Measurements from ENCODE around the gene LINC00305.

LINC00305 gene

GRCh38 chr18:64082054-64082453, 66.8 kb downstream of the LINC00305 start:
- H3K4me3 ChIP-seq (ENCODE audit: low read depth, low read length), result no peak overlapping the region
- no peak for DNase-seq (ENCODE audit: low read depth, low spot score)
- TF ChIP-seq CTCF (IDR thresholded peaks at IDR 0.05; ENCODE audit: insufficient read depth, low read length, missing control alignments), result no peak
- ChIA-PET CTCF (no interaction called here), POLR2A (no interaction called here)

GRCh38 chr18:64073971-64074370, 74.9 kb downstream of the LINC00305 start:
- ChIA-PET POLR2A (no interaction called here), CTCF (no interaction called here)
- no peak overlapping the region for H3K4me3 ChIP-seq (ENCODE audit: low read depth, low read length)
- no peak for TF ChIP-seq CTCF (IDR thresholded peaks at IDR 0.05; ENCODE audit: insufficient read depth, low read length, missing control alignments)
- DNase-seq (ENCODE audit: low read depth, low spot score), result no peak

- no peak for TF ChIP-seq CTCF (IDR thresholded peaks at IDR 0.05; ENCODE audit: insufficient read depth, low read length, missing control alignments)
- no peak for DNase-seq (ENCODE audit: low read depth, low spot score)
- no peak overlapping the region for H3K4me3 ChIP-seq (ENCODE audit: low read depth, low read length)
- ChIA-PET POLR2A (no interaction called here), CTCF (no interaction called here)
Observed at GRCh38 chr18:64055019-64055418, 93.9 kb downstream of the LINC00305 start.

- ChIA-PET CTCF (no interaction called here), POLR2A (no interaction called here)
- no peak for TF ChIP-seq CTCF (IDR thresholded peaks at IDR 0.05; ENCODE audit: insufficient read depth, low read length, missing control alignments)
- no peak overlapping the region for H3K4me3 ChIP-seq (ENCODE audit: low read depth, low read length)
- DNase-seq (ENCODE audit: low read depth, low spot score), result no peak
Observed at GRCh38 chr18:64053246-64053645, 95.6 kb downstream of the LINC00305 start.

- no peak for TF ChIP-seq CTCF (IDR thresholded peaks at IDR 0.05; ENCODE audit: insufficient read depth, low read length, missing control alignments)
- POLR2A ChIA-PET, result no interaction called here
- CTCF ChIA-PET, result no interaction called here
Observed at GRCh38 chr18:64052772-64053171, 96.1 kb downstream of the LINC00305 start.

GRCh38 chr18:64044616-64045015, 104.3 kb downstream of the LINC00305 start:
- ChIA-PET POLR2A (no interaction called here), CTCF (no interaction called here)
- H3K4me3 ChIP-seq (ENCODE audit: low read depth, low read length), result no peak overlapping the region
- DNase-seq (ENCODE audit: low read depth, low spot score), result no peak
- TF ChIP-seq CTCF (IDR thresholded peaks at IDR 0.05; ENCODE audit: insufficient read depth, low read length, missing control alignments), result no peak

More at GRCh38 chr18:64052772-64053171, 96.1 kb downstream of the LINC00305 start:
- DNase-seq (ENCODE audit: low read depth, low spot score), result no peak
- no peak overlapping the region for H3K4me3 ChIP-seq (ENCODE audit: low read depth, low read length)

Data from AG04449 (cell line).